Suprapubic skin (tissue), 4 donors: ENCODE results near the gene PITPNM3. TPM values are rescaled to one million over a fixed set of nuclear protein-coding genes. Genes with fewer than 3 reads are reported as not detected.

Experiments
- DNase-seq, 2 donors: peaks; one replicate each; pipeline ENCODE4 v3.0.0-alpha.2; 2019; ENCODE audit warnings: low spot score in 2 of 2
- H3K27ac ChIP-seq: fragments of 200-600 bp; sonication (generic); one replicate; pipeline ENCODE4 v1.5.1; 2019
- H3K27me3 ChIP-seq: fragments of 200-600 bp; sonication (generic); one replicate; pipeline ENCODE4 v1.5.1; 2019
- H3K36me3 ChIP-seq: fragments of 200-600 bp; sonication (generic); one replicate; pipeline ENCODE4 v1.5.1; 2019
- H3K4me1 ChIP-seq: fragments of 200-600 bp; sonication (generic); one replicate; pipeline ENCODE4 v1.5.1; 2019
- H3K4me3 ChIP-seq: fragments of 200-600 bp; sonication (generic); one replicate; pipeline ENCODE4 v1.5.1; 2019; ENCODE audit warnings: mild to moderate bottlenecking
- H3K9me3 ChIP-seq: fragments of 200-600 bp; sonication (generic); one replicate; pipeline ENCODE4 v1.5.1; 2019
- EP300 ChIP-seq: sonication (generic); formaldehyde crosslinking; IDR thresholded peaks from one replicate; pipeline ENCODE4 v1.6.1; 2017; ENCODE audit warnings: antibody characterized with exemption
- POLR2A ChIP-seq, 2 donors: fragments of 450-650 bp; IDR thresholded peaks; one replicate each; pipeline ENCODE4 v1.6.1; 2017; ENCODE audit warnings: antibody characterized with exemption in 2 of 2, mild to moderate bottlenecking in 2 of 2, moderate library complexity in 2 of 2
- POLR2AphosphoS5 ChIP-seq, 3 donors: sonication (generic); formaldehyde crosslinking; IDR thresholded peaks; one replicate each; pipeline ENCODE4 v1.6.1; 2017; ENCODE audit warnings: antibody characterized with exemption in 3 of 3
- WGBS: methylation state at CpG from one replicate; pipeline ENCODE4 v1.1.5; 2018; 5-methylcytosine and 5-hydroxymethylcytosine counted together
- total RNA-seq, 4 donors: library from RNA; depleted of rRNA; stranded (reverse); fragments of >200 nt; gene quantifications; one replicate each; pipeline ENCODE4 v1.1.0, GENCODE V29; 2016
- TF ChIP-seq, protein P1 (sequence below), 2 donors: fragments of 200-600 bp in 1 of 2; fragments of 450-650 bp in 1 of 2; sonication (generic) in 1 of 2; IDR thresholded peaks; one replicate each; pipeline ENCODE4 v1.5.1; 2016 to 2019; ENCODE audit warnings: antibody characterized with exemption in 2 of 2, mild to moderate bottlenecking in 1 of 2, moderate library complexity in 1 of 2

The PITPNM3 gene
- total RNA-seq, 4 donors from 2014 or later = 16.4 to 31.1 (median 19.2) TPM

DNA sequence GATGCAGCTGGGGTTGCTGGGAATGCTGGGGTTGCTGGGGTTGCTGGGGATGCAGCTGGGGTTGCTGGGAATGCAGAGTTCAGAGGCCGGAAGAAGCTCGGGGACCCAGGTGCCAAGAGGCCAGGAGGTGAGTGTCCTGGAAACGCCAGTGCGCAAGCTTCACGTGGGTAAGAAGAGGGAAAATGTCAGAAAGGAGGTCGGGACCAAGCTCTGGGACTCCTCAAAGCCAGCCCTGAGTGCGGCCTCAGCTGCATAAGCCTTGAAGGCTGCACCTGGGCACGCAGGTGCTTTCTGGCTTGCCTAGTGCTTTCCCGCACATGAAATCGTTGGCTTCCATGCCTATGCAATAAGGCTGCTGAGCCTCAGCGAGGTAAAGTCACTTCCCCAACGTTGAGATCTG lies 48.3 kb downstream of the PITPNM3 start:
- TF ChIP-seq POLR2AphosphoS5 (IDR thresholded peaks at IDR 0.05) = no peak
- TF ChIP-seq, protein P1, sequence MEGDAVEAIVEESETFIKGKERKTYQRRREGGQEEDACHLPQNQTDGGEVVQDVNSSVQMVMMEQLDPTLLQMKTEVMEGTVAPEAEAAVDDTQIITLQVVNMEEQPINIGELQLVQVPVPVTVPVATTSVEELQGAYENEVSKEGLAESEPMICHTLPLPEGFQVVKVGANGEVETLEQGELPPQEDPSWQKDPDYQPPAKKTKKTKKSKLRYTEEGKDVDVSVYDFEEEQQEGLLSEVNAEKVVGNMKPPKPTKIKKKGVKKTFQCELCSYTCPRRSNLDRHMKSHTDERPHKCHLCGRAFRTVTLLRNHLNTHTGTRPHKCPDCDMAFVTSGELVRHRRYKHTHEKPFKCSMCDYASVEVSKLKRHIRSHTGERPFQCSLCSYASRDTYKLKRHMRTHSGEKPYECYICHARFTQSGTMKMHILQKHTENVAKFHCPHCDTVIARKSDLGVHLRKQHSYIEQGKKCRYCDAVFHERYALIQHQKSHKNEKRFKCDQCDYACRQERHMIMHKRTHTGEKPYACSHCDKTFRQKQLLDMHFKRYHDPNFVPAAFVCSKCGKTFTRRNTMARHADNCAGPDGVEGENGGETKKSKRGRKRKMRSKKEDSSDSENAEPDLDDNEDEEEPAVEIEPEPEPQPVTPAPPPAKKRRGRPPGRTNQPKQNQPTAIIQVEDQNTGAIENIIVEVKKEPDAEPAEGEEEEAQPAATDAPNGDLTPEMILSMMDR (IDR thresholded peaks at IDR 0.05) = no peak
- no peak for TF ChIP-seq POLR2A (IDR thresholded peaks at IDR 0.05)
- no peak for TF ChIP-seq EP300
- H3K36me3 ChIP-seq = no peaks in the 10 kb centered on the region
- WGBS = 70% methylated on average over 12 of the region's 12 CpGs
- H3K4me1 ChIP-seq = peaks cover 29% of the 10 kb centered on the region
- H3K27me3 ChIP-seq = no peaks in the 10 kb centered on the region
- no peaks in the 10 kb centered on the region for H3K9me3 ChIP-seq
- no peak overlapping the region for H3K4me3 ChIP-seq
- peak overlapping the region; percentile 53 for H3K27ac ChIP-seq
- peak in 1 of 2 donors; percentile 58 for DNase-seq

DNA sequence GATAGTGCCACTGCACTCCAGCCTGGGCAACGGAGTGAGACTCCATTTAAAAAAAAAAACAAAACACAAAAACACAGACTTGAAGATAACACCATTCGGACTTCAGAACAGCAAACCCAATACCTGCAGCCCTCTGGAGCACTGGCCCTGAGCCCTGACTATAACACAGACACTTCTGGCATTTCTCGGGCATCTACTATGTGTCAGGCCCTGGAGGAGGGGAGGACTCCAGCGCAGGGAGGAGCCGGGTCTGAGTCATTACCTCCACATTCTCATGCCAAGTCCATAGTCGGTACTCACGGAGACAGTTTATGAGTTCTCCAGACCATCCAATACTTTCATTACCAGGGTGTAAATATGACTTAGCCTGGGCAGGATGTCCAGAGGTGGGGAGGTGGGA lies 48.8 kb downstream of the PITPNM3 start:
- WGBS = 24% methylated on average over 7 of the region's 7 CpGs
- H3K9me3 ChIP-seq = no peaks in the 10 kb centered on the region
- no peak for TF ChIP-seq POLR2A (IDR thresholded peaks at IDR 0.05)
- TF ChIP-seq POLR2AphosphoS5 (IDR thresholded peaks at IDR 0.05) = no peak
- TF ChIP-seq EP300 = no peak
- TF ChIP-seq, protein P1 (IDR thresholded peaks at IDR 0.05) = no peak
- no peak overlapping the region for H3K4me3 ChIP-seq
- no peaks in the 10 kb centered on the region for H3K36me3 ChIP-seq
- DNase-seq = peak in 1 of 2 donors; percentile 54
- H3K27ac ChIP-seq = peak overlapping the region; percentile 75
- H3K27me3 ChIP-seq = no peaks in the 10 kb centered on the region
- H3K4me1 ChIP-seq = peaks cover 29% of the 10 kb centered on the region

DNA sequence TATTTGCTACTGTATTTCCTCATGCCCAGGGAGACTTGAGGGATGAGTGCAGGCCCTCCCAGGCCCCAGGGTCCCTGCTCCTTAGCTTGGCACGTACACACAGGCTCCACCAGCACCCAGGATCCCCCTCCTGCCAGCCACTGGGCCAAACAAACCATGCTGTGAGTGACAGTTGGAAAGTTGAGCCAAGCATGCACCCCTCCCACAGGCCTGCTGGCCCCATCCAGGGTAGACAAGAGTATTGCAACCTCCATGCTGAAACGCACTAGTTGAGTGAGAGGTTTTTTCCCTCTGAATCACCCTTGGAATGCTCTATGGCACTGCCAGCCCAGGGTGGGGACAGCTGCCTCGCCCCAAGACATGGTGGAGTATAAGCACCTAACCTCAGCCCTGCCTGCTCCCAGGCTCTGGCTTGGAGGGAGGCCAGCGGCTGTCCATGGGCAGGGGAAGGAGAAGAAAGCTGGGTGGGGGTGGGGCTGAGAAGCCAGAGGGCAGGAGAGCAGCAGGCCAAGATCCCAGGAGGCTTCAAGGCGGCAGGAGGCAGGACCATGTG lies 49.6 kb downstream of the PITPNM3 start:
- Histone ChIP-seq H3K4me3 (no peak overlapping the region), H3K9me3 (no peaks in the 10 kb centered on the region), H3K27ac (peak overlapping the region; percentile 75), H3K36me3 (no peaks in the 10 kb centered on the region), H3K4me1 (peaks cover 29% of the 10 kb centered on the region), H3K27me3 (no peaks in the 10 kb centered on the region)
- 0% methylated on average over 1 of the region's 5 CpGs for WGBS
- peak in 1 of 2 donors; percentile 78 for DNase-seq
- TF ChIP-seq EP300 (no peak), POLR2A (IDR thresholded peaks at IDR 0.05) (no peak), POLR2AphosphoS5 (IDR thresholded peaks at IDR 0.05) (peak in 1 of 3 donors; percentile 48)
- TF ChIP-seq, protein P1 (IDR thresholded peaks at IDR 0.05) = no peak

DNA sequence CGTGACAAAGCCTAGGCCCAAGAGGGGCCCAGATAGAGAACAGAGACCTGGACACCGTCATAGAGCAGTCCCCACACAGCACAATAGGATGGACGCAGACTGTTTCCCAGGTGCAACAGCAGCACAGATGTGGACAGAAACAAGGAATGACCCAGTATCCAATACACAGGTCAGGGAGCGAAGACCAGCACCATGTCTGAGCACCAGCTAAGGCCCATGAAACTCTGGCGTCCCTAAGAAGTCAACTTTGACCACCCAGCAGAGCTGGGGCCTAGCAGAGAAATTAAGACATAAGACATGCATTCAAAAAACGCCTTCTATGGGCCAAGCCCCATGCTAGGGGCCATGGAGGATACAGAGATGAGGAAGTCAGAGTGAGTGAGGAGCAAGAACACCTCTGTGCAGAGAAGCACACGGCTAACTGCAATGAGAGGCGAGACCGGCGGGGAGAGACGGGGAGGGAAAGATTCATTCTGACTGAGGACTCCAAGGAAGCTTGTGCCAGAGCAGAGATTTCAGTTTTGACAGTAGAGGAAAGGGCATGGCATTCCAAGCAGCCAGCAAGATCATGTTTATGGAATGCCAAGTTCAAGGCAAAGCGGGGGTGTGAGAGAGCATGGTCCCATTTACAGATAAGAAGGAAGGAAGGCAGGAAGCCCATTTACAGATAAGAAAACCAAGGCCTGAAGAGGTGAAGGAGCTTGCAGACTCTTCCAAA lies 50.8 kb downstream of the PITPNM3 start:
- peak in 1 of 2 donors; percentile 47 for DNase-seq
- Histone ChIP-seq H3K27me3 (no peaks in the 10 kb centered on the region), H3K4me1 (peaks cover 29% of the 10 kb centered on the region), H3K9me3 (no peaks in the 10 kb centered on the region), H3K27ac (no peak overlapping the region), H3K36me3 (no peaks in the 10 kb centered on the region), H3K4me3 (no peak overlapping the region)
- TF ChIP-seq, protein P1 (IDR thresholded peaks at IDR 0.05) = no peak
- TF ChIP-seq POLR2AphosphoS5 (IDR thresholded peaks at IDR 0.05) = no peak
- no peak for TF ChIP-seq EP300
- TF ChIP-seq POLR2A (IDR thresholded peaks at IDR 0.05) = no peak
- WGBS = 72% methylated on average over 11 of the region's 12 CpGs

DNA sequence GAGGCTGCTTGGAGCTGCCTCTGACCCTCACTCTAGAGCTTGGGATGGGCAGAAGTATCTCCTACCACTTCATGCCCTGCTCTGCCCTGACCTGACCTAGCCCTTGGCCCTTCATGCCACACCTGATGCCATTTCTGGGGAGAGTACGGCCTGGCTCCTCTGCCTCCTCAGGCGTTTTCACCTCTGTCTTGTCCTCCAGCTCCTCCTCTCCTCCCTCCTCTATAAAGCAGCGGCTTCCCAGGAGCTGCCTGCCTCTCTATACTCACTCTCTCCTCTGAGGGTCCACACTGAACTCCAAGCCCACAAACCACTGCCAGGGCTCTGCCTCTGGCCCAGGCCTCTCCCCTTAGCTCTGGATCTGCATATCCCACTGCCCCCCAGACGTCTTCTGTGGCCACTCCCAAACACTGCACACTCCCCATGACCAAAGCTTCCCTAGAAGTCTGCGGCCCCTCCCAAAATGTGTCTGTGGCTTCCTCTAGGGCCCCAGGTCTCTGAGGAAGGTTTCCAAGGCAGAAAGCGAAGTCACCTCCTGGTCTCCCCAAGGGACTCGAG lies 52.6 kb downstream of the PITPNM3 start:
- 83% methylated on average over 7 of the region's 7 CpGs for WGBS
- Histone ChIP-seq H3K27me3 (no peaks in the 10 kb centered on the region), H3K9me3 (no peaks in the 10 kb centered on the region), H3K4me1 (peaks cover 18% of the 10 kb centered on the region), H3K36me3 (no peaks in the 10 kb centered on the region), H3K4me3 (no peak overlapping the region), H3K27ac (no peak overlapping the region)
- TF ChIP-seq, protein P1 (IDR thresholded peaks at IDR 0.05) = no peak
- TF ChIP-seq POLR2A (IDR thresholded peaks at IDR 0.05) (no peak), POLR2AphosphoS5 (IDR thresholded peaks at IDR 0.05) (no peak), EP300 (no peak)
- DNase-seq = peak in 1 of 2 donors; percentile 49
